CD4-positive, CD25-positive, alpha-beta regulatory T cell (primary cell): Measurements from ENCODE around the gene IL17B. TPM values are rescaled to one million over a fixed set of nuclear protein-coding genes. Genes with fewer than 3 reads are reported as not detected.

Experiments used
- ATAC-seq, 2 donors: fragments of 150-1000 bp; cut with Tn5 transposase; one replicate each; pipeline ENCODE4 v1.10.0; 2021; ENCODE audit warnings: low read depth in 2 of 2, moderate number of reproducible peaks in 2 of 2, moderate library complexity in 1 of 2
- DNase-seq, 3 donors: peaks; one replicate each; pipeline versions ENCODE4 v3.0.0 to v3.0.0-alpha.2; 2012 to 2022; ENCODE audit warnings: mixed read lengths in 1 of 3
- H3K27ac ChIP-seq: one replicate; pipeline ENCODE4 v1.7.0; 2013; ENCODE audit warnings: mild to moderate bottlenecking, low read length; ENCODE audit not compliant: insufficient read depth, poor library complexity, severe bottlenecking
- H3K27me3 ChIP-seq: one replicate; pipeline ENCODE4 v1.7.0; 2013; ENCODE audit warnings: low read length; ENCODE audit not compliant: control insufficient read depth, insufficient read depth
- H3K36me3 ChIP-seq: one replicate; pipeline ENCODE4 v1.7.0; 2013; ENCODE audit warnings: mild to moderate bottlenecking, low read length, moderate library complexity; ENCODE audit not compliant: control insufficient read depth, insufficient read depth
- H3K4me1 ChIP-seq: 2 replicates; pipeline ENCODE4 v1.7.0; 2013; ENCODE audit warnings: mild to moderate bottlenecking, low read length; ENCODE audit not compliant: insufficient read depth, control insufficient read depth, poor library complexity, severe bottlenecking
- H3K4me3 ChIP-seq: one replicate; pipeline ENCODE4 v1.7.0; 2013; ENCODE audit warnings: low read depth, mild to moderate bottlenecking, low read length, moderate library complexity
- H3K9me3 ChIP-seq, 2 experiments: 1 replicate in 1 of 2; 2 replicates in 1 of 2; pipeline ENCODE4 v1.7.0; 2013; ENCODE audit warnings: low read length in 2 of 2, mild to moderate bottlenecking in 1 of 2, moderate library complexity in 1 of 2; ENCODE audit not compliant: control insufficient read depth in 2 of 2
- H3K27ac Mint-ChIP-seq, 3 donors: one replicate each; pipeline ENCODE4 v1.8.0; 2020 to 2022; ENCODE audit warnings: mild to moderate bottlenecking in 3 of 3, mixed read lengths in 3 of 3, moderate library complexity in 2 of 3
- H3K27me3 Mint-ChIP-seq: one replicate; pipeline ENCODE4 v1.8.0; 2022; ENCODE audit warnings: mild to moderate bottlenecking, mixed read lengths
- H3K36me3 Mint-ChIP-seq: one replicate; pipeline ENCODE4 v1.8.0; 2020; ENCODE audit warnings: mixed read lengths
- H3K4me1 Mint-ChIP-seq, 4 donors: one replicate each; pipeline ENCODE4 v1.8.0; 2020 to 2022; ENCODE audit warnings: mixed read lengths in 4 of 4, mild to moderate bottlenecking in 1 of 4
- H3K4me3 Mint-ChIP-seq, 4 donors: one replicate each; pipeline ENCODE4 v1.8.0; 2020 to 2022; ENCODE audit warnings: mild to moderate bottlenecking in 4 of 4, mixed read lengths in 4 of 4, moderate library complexity in 3 of 4
- H3K9me3 Mint-ChIP-seq, 7 donors: one replicate each; pipeline ENCODE4 v1.8.0; 2020 to 2022; ENCODE audit warnings: mixed read lengths in 7 of 7, mild to moderate bottlenecking in 3 of 7, moderate library complexity in 2 of 7
- polyA plus RNA-seq, 4 donors: library from polyadenylated mRNA; unstranded; fragments of 300-500 nt; fragmentation: Illumina TruSeq; gene quantifications; one replicate each; pipeline ENCODE4 v1.2.3, GENCODE V29; 2021
- total RNA-seq: library from RNA; stranded (reverse); gene quantifications from one replicate; pipeline ENCODE4 v1.2.3, GENCODE V29; 2022

Gene IL17B
- total and polyA plus RNA-seq, 5 donors from 2014 or later, result not detected

DNA sequence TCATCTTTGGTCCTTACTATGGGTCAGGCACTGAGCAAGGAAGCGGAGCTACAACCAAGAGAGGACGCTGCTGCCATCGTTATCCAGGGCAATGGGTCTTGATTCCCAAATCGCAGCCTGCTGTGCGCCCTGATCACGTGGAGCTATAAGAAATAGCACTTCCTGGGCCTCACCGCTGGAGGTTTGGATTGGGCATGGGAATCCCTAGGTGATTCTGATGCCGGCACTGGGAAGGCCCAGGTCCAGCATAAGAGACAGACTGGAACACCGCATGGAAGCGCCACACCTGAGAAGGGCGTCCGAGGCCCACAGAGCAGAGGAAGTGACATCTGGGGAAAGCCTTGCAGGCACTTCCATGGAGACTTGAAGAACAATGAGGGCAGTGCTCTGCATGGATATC is 3.0 kb downstream of the IL17B start:
- ATAC-seq, result no peak
- H3K27me3 ChIP-seq, result no peaks in the 10 kb centered on the region
- H3K4me1 Mint-ChIP-seq, result peaks cover 0 to 5% (median 2%) of the 10 kb centered on the region in 4 donors

DNA sequence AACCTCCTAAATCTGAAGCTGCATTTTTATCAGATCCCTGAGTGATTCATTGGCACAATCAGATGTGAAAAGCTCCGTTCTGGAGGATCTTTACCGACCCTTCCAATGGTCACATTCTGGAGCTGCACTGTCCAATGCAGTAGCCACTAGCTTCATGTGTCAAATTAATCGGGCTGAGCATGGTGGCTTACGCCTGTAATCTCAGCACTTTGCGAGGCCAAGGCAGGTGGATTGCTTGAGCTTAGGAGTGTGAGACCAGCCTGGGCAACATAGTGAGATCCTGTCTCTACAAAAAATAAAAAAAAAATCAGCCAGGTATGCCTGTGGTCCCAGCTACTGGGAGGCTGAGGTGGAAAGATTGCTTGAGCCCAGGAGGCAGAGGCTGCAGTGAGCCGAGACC is 3.7 kb downstream of the IL17B start:
- ATAC-seq, result no peak
- Histone ChIP-seq H3K9me3 (no peaks in the 10 kb centered on the region), H3K4me1 (no peaks in the 10 kb centered on the region), H3K27me3 (no peaks in the 10 kb centered on the region), H3K4me3 (no peak overlapping the region), H3K36me3 (no peaks in the 10 kb centered on the region), H3K27ac (no peak overlapping the region)
- Mint-ChIP-seq H3K4me3 (no peak overlapping the region), H3K9me3 (no peaks in the 10 kb centered on the region), H3K4me1 (peaks cover 0 to 5% (median 2%) of the 10 kb centered on the region in 4 donors), H3K27ac (no peak overlapping the region), H3K27me3 (no peaks in the 10 kb centered on the region), H3K36me3 (peaks cover 11% of the 10 kb centered on the region)
- DNase-seq, result no peak

More for the DNA sequence above, 3.0 kb downstream of the IL17B start:
- Histone ChIP-seq H3K9me3 (no peaks in the 10 kb centered on the region), H3K4me3 (no peak overlapping the region), H3K4me1 (no peaks in the 10 kb centered on the region), H3K27ac (no peak overlapping the region), H3K36me3 (no peaks in the 10 kb centered on the region)
- no peaks in the 10 kb centered on the region for H3K9me3 Mint-ChIP-seq
- no peak overlapping the region for H3K4me3 Mint-ChIP-seq
- peaks cover 11% of the 10 kb centered on the region for H3K36me3 Mint-ChIP-seq
- no peak for DNase-seq
- H3K27me3 Mint-ChIP-seq, result no peaks in the 10 kb centered on the region
- H3K27ac Mint-ChIP-seq, result peak overlapping the region in 1 of 3 donors; percentile 42

DNA sequence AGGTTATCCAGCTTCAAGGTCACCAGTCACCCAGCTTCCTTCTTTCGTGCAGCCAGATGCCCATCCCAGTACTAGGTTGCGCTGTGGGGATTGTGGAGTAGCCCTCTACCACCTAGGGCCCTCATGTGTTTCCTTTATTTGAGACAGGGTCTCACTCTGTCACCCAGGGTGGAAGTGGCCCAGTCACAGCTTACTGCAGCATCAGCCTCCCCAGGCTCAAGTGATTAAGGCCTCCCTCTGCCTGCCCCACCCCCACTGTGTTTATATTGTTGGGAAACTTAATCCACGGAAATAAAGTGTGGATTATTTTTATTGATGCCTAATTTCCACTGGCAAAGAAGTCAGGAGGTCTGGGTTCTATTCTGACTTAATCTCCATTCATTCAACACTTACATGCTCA is 4.3 kb downstream of the IL17B start:
- DNase-seq (no peak), ATAC-seq (no peak)
- H3K9me3 ChIP-seq, result no peaks in the 10 kb centered on the region
- Mint-ChIP-seq H3K4me3 (no peak overlapping the region), H3K9me3 (no peaks in the 10 kb centered on the region), H3K4me1 (peaks cover 0 to 6% (median 3%) of the 10 kb centered on the region in 4 donors), H3K27ac (no peak overlapping the region), H3K27me3 (no peaks in the 10 kb centered on the region), H3K36me3 (peaks cover 11% of the 10 kb centered on the region)
- H3K27ac ChIP-seq, result no peak overlapping the region
- H3K4me1 ChIP-seq, result no peaks in the 10 kb centered on the region
- no peaks in the 10 kb centered on the region for H3K36me3 ChIP-seq
- no peaks in the 10 kb centered on the region for H3K27me3 ChIP-seq
- H3K4me3 ChIP-seq, result no peak overlapping the region

DNA sequence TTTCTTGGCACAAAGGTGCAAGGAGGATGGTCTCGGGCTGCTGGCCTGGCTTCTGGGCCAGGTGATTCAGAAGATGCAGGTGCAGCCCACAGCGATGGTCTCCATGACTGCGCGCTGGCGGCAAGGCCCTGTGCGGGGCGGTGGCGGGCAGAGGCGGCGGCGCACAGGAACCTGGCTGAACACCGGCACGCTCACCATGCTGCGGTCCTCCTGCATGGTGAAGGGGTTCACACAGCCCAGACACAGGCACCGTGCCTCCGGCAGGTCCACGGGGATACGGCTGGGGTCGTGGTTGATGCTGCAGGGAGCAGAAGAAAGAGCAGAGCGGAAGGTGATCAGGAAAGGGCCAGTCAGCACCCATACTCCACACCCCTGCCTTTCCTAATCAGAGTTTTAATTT is 4.8 kb downstream of the IL17B start:
- H3K27me3 ChIP-seq, result no peaks in the 10 kb centered on the region
- H3K4me3 ChIP-seq, result no peak overlapping the region
- ATAC-seq (no peak), DNase-seq (no peak)
- Mint-ChIP-seq H3K4me1 (peaks cover 0 to 8% (median 3%) of the 10 kb centered on the region in 4 donors), H3K9me3 (no peaks in the 10 kb centered on the region), H3K4me3 (no peak overlapping the region), H3K36me3 (peaks cover 11% of the 10 kb centered on the region), H3K27ac (no peak overlapping the region), H3K27me3 (no peaks in the 10 kb centered on the region)
- no peak overlapping the region for H3K27ac ChIP-seq
- H3K4me1 ChIP-seq, result no peaks in the 10 kb centered on the region
- H3K36me3 ChIP-seq, result no peaks in the 10 kb centered on the region
- H3K9me3 ChIP-seq, result no peaks in the 10 kb centered on the region

DNA sequence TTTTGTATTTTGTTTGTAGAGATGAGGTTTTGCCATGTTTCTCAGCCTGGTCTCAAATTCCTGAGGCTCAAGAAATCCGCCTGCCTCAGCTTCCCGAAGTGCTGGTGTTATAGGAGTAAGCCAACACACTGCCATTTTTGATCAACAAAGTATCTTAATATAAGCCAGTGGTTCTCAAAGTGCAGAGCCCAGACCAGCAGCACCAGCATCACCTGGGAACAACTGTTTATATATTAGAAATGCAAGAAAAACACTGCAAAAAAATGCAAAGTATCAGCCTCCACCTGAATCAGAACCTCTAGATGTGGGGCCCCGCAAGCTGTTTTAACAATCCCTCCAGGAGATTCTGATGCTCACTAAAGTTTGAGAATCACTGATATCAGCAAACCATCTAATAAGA is 6.2 kb downstream of the IL17B start:
- no peaks in the 10 kb centered on the region for H3K9me3 ChIP-seq
- H3K4me1 ChIP-seq, result no peaks in the 10 kb centered on the region
- H3K36me3 Mint-ChIP-seq, result peaks cover 24% of the 10 kb centered on the region
- no peak for DNase-seq
- ATAC-seq, result no peak
- no peaks in the 10 kb centered on the region for H3K9me3 Mint-ChIP-seq
- H3K27me3 ChIP-seq, result no peaks in the 10 kb centered on the region
- H3K4me1 Mint-ChIP-seq, result peaks cover 0 to 14% (median 8%) of the 10 kb centered on the region in 4 donors
- no peaks in the 10 kb centered on the region for H3K36me3 ChIP-seq
- no peaks in the 10 kb centered on the region for H3K27me3 Mint-ChIP-seq
- no peak overlapping the region for H3K4me3 ChIP-seq
- no peak overlapping the region for H3K27ac Mint-ChIP-seq
- no peak overlapping the region for H3K27ac ChIP-seq
- H3K4me3 Mint-ChIP-seq, result no peak overlapping the region

DNA sequence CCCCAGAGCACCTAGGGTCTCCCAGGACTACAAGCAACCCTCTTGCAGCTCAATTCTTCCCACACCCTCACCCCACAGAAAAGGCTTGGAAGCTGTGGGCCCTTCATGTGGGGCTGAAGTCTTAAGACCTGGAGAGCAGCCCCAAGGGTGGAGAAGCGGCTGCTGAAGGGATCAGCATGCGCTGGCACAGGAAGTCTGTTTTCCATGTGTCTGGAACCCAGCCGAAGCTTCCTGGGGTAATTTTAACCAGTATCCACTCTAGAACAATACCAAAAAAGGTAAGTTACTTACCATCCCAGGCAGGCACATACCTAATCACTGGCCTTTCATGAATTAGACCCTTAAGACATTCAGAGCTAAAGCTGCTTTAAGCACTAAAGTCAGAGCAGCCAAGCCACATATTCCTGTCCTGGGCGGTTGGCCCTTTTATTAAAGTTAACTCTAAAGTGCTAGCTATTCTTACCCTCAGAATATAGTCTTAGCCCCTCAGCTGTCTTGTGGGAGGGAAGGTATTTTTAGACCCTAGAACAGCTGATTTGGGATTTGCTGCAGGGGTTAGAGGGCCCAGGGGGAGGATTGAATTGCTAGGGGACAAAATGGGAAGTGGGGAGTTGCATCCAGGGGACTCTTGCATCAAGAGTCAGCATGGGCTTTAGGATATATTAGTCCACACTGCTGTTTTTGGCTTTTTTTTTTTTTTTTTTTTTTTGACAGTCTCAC is 6.9 kb downstream of the IL17B start:
- no peak for ATAC-seq
- no peak for DNase-seq
- peaks cover 6% of the 10 kb centered on the region for H3K4me1 ChIP-seq
- no peak overlapping the region for H3K27ac ChIP-seq
- Mint-ChIP-seq H3K4me1 (peaks cover 0 to 20% (median 13%) of the 10 kb centered on the region in 4 donors), H3K4me3 (no peak overlapping the region), H3K9me3 (no peaks in the 10 kb centered on the region), H3K27ac (no peak overlapping the region), H3K36me3 (peaks cover 21% of the 10 kb centered on the region), H3K27me3 (no peaks in the 10 kb centered on the region)
- H3K36me3 ChIP-seq, result no peaks in the 10 kb centered on the region
- H3K4me3 ChIP-seq, result no peak overlapping the region
- no peaks in the 10 kb centered on the region for H3K9me3 ChIP-seq
- no peaks in the 10 kb centered on the region for H3K27me3 ChIP-seq

DNA sequence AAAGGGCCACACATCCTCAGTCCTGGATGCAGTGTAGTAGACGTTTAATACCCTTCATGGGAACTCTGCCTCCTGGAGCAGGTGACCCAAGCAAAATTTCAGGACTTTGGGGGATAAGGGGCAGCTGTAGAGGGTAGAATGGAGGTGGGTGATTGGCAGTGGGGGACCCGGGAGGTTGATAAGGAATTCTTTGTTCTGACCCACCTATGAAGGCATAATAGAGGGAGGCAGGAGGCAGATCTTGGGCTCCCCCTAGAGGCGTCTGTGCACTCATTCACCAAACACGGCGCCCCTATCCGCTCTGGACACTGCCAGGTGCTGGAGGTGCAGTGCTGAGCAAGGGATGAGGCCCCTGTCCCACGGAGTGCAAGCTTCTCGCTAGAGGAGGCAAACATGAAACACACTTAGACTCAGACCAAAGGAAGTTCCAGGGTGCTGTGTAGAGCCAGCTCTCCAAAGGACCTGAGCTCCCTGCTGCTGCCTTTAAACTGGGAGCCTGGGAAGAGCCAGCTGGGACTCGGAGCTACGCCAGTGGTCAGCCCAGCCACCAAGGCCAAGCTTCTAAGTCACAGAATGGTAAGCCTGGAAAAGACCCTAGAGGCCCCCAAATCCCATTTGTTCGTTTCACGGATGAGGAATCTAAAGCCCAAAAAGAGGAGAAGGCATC is 7.7 kb downstream of the IL17B start:
- H3K9me3 ChIP-seq, result no peaks in the 10 kb centered on the region
- H3K4me1 ChIP-seq, result peaks cover 6% of the 10 kb centered on the region
- Mint-ChIP-seq H3K9me3 (no peaks in the 10 kb centered on the region), H3K36me3 (peaks cover 18% of the 10 kb centered on the region), H3K4me3 (no peak overlapping the region), H3K27me3 (no peaks in the 10 kb centered on the region), H3K27ac (peak overlapping the region in 1 of 3 donors; percentile 1), H3K4me1 (peaks cover 0 to 24% (median 18%) of the 10 kb centered on the region in 4 donors)
- peak; percentile 54 to 71 (median 67) for DNase-seq
- no peaks in the 10 kb centered on the region for H3K36me3 ChIP-seq
- no peak overlapping the region for H3K27ac ChIP-seq
- H3K4me3 ChIP-seq, result no peak overlapping the region
- peak; percentile 83 to 90 for ATAC-seq
- no peaks in the 10 kb centered on the region for H3K27me3 ChIP-seq

DNA sequence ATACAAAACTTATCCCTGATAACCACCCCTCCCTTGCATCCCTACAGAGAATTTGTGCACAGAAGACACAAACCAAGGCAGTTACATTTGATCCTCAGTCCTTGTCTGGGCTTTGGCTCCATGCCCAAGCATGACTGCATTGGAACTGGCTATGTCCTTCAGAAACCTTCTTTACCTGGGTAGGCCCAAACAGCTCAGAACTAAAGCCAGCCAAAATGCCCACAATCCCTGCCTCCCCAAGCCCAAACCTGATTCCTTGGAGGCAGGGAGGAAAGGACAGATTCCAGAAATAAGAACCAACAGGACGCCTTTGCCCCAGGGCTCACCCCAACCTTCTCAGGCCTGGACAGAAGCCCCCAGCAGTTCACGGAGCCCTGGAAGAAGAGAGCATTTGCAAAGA is 8.2 kb downstream of the IL17B start:
- Mint-ChIP-seq H3K36me3 (peaks cover 18% of the 10 kb centered on the region), H3K4me3 (no peak overlapping the region), H3K27ac (no peak overlapping the region), H3K4me1 (peaks cover 0 to 24% (median 18%) of the 10 kb centered on the region in 4 donors), H3K9me3 (no peaks in the 10 kb centered on the region), H3K27me3 (no peaks in the 10 kb centered on the region)
- H3K4me3 ChIP-seq, result no peak overlapping the region
- no peak overlapping the region for H3K27ac ChIP-seq
- H3K36me3 ChIP-seq, result no peaks in the 10 kb centered on the region
- H3K4me1 ChIP-seq, result peaks cover 6% of the 10 kb centered on the region
- no peak for DNase-seq
- no peaks in the 10 kb centered on the region for H3K9me3 ChIP-seq
- H3K27me3 ChIP-seq, result no peaks in the 10 kb centered on the region
- no peak for ATAC-seq
